H1 (cell line): ENCODE measurements around the gene EXOSC7. TPM values are rescaled to one million over a fixed set of nuclear protein-coding genes. Genes with fewer than 3 reads are reported as not detected.

Source experiments
- CTCF ChIA-PET: fragments of 300-600 bp; sonication (Branson Sonifier 250); formaldehyde crosslinking; loops from one replicate; lab custom pipeline; 2021; ENCODE audit not compliant: partially characterized antibody; lab: Charles Lee
- POLR2A ChIA-PET: fragments of 300-600 bp; sonication (Branson Sonifier 250); formaldehyde crosslinking; loops from one replicate; lab custom pipeline; 2021; ENCODE audit warnings: inconsistent platforms; ENCODE audit not compliant: partially characterized antibody; lab: Charles Lee
- DNase-seq, 2 experiments: peaks; one replicate each; pipeline versions ENCODE4 v3.0.0 to v3.0.0-alpha.2; 2010 to 2022; ENCODE audit warnings: low spot score in 2 of 2, low read depth in 1 of 2, mixed read lengths in 1 of 2
- FAIRE-seq: peaks from 2 replicates; lab custom pipeline; 2011; peaks lifted over from hg19 to GRCh38; lab: Jason Lieb, UNC
- H2AFZ ChIP-seq: 2 replicates; pipeline ENCODE4 v1.8.1; 2012; ENCODE audit warnings: low read length, inconsistent platforms
- H2AK5ac ChIP-seq: 2 replicates; pipeline ENCODE4 v1.6.1; 2013; ENCODE audit warnings: low read depth, low read length
- H2BK120ac ChIP-seq: replicated peaks from 2 replicates; pipeline ENCODE3; 2013; ENCODE audit warnings: low read depth, low read length, inconsistent platforms
- H2BK12ac ChIP-seq: 2 replicates; pipeline ENCODE4 v1.6.1; 2013; ENCODE audit warnings: low read depth, low read length
- H2BK15ac ChIP-seq: 2 replicates; pipeline ENCODE4 v1.6.1; 2013; ENCODE audit warnings: low read length
- H2BK20ac ChIP-seq: 2 replicates; pipeline ENCODE4 v1.6.1; 2013; ENCODE audit warnings: low read length
- H2BK5ac ChIP-seq: 2 replicates; pipeline ENCODE4 v1.6.1; 2013; ENCODE audit warnings: low read depth, low read length
- H3K14ac ChIP-seq: 2 replicates; pipeline ENCODE4 v1.6.1; 2013; ENCODE audit warnings: inconsistent platforms; ENCODE audit not compliant: insufficient read length
- H3K18ac ChIP-seq: 2 replicates; pipeline ENCODE4 v1.6.1; 2013; ENCODE audit warnings: low read length; ENCODE audit errors: extremely low read depth
- H3K23ac ChIP-seq: 2 replicates; pipeline ENCODE4 v1.6.1; 2013; ENCODE audit warnings: inconsistent platforms; ENCODE audit not compliant: insufficient read length
- H3K23me2 ChIP-seq: 2 replicates; pipeline ENCODE4 v1.6.1; 2013; ENCODE audit warnings: low read depth, low read length
- H3K27ac ChIP-seq: 2 replicates; pipeline ENCODE4 v1.6.1; 2011; ENCODE audit warnings: low read depth, low read length, inconsistent platforms
- H3K27me3 ChIP-seq, 4 experiments: replicated peaks in 1 of 4; 1 replicate in 1 of 4; 2 replicates in 3 of 4; pipeline versions ENCODE4 v1.6.1 to v1.8.1; 2011 to 2013; ENCODE audit warnings: low read length in 3 of 4, mild to moderate bottlenecking in 3 of 4, inconsistent platforms in 2 of 4, mixed read lengths in 2 of 4, moderate library complexity in 1 of 4; ENCODE audit not compliant: control insufficient read depth in 3 of 4, insufficient read depth in 3 of 4; ENCODE audit errors: extremely low read depth in 1 of 4
- H3K36me3 ChIP-seq, 4 experiments: 2 replicates each; pipeline versions ENCODE4 v1.6.1 to v1.8.1; 2011 to 2013; ENCODE audit warnings: mild to moderate bottlenecking in 4 of 4, low read length in 3 of 4, moderate library complexity in 2 of 4, control low read depth in 1 of 4, inconsistent platforms in 1 of 4; ENCODE audit not compliant: insufficient read depth in 4 of 4, control insufficient read depth in 2 of 4
- H3K4ac ChIP-seq: replicated peaks from 2 replicates; pipeline ENCODE3; 2013; ENCODE audit warnings: low read length, low read depth, mixed read lengths, inconsistent platforms; ENCODE audit not compliant: insufficient read length
- H3K4me1 ChIP-seq, 4 experiments: replicated peaks in 1 of 4; 1 replicate in 1 of 4; 2 replicates in 3 of 4; pipeline versions ENCODE4 v1.6.1 to v1.8.1; 2011 to 2013; ENCODE audit warnings: low read length in 3 of 4, inconsistent platforms in 2 of 4, mixed read lengths in 1 of 4; ENCODE audit not compliant: insufficient read depth in 4 of 4, control insufficient read depth in 3 of 4
- H3K4me2 ChIP-seq, 2 experiments: 2 replicates each; pipeline versions ENCODE4 v1.6.1 to v1.8.1; 2011 to 2013; ENCODE audit warnings: low read depth in 2 of 2, low read length in 2 of 2, control low read depth in 1 of 2, inconsistent platforms in 1 of 2, mild to moderate bottlenecking in 1 of 2; ENCODE audit not compliant: insufficient read depth in 1 of 2
- H3K4me3 ChIP-seq, 4 experiments: fragments of 200-600, 300-600 bp in 1 of 4; sonication (generic), shearing (Covaris generic), sonication (Bioruptor Twin) in 1 of 4; 2 replicates each; pipeline versions ENCODE4 v1.5.1 to v1.8.1; 2011 to 2016; ENCODE audit warnings: low read length in 4 of 4, low read depth in 3 of 4, control low read depth in 2 of 4, inconsistent platforms in 2 of 4, mild to moderate bottlenecking in 2 of 4, mixed read lengths in 1 of 4, moderate library complexity in 1 of 4; ENCODE audit not compliant: insufficient read depth in 2 of 4; ENCODE audit errors: extremely low read depth in 1 of 4
- H3K56ac ChIP-seq: replicated peaks from 2 replicates; pipeline ENCODE3; 2013; ENCODE audit warnings: low read depth, mild to moderate bottlenecking, mixed read lengths, low read length, inconsistent platforms; ENCODE audit not compliant: insufficient read length
- H3K79me1 ChIP-seq: 2 replicates; pipeline ENCODE4 v1.6.1; 2013; ENCODE audit warnings: low read depth, low read length, control low read depth
- H3K79me2 ChIP-seq, 2 experiments: 2 replicates each; pipeline versions ENCODE4 v1.6.1 to v1.8.1; 2012 to 2013; ENCODE audit warnings: low read length in 2 of 2, mild to moderate bottlenecking in 2 of 2, inconsistent platforms in 1 of 2; ENCODE audit not compliant: insufficient read depth in 2 of 2, control insufficient read depth in 1 of 2
- H3K9ac ChIP-seq, 4 experiments: replicated peaks in 1 of 4; 1 replicate in 1 of 4; 2 replicates in 3 of 4; pipeline versions ENCODE4 v1.6.1 to v1.8.1; 2011 to 2013; ENCODE audit warnings: low read depth in 3 of 4, low read length in 3 of 4, control low read depth in 2 of 4, mild to moderate bottlenecking in 2 of 4, moderate library complexity in 2 of 4, inconsistent platforms in 1 of 4; ENCODE audit errors: extremely low read depth in 1 of 4
- H3K9me3 ChIP-seq, 2 experiments: 2 replicates each; pipeline versions ENCODE4 v1.6.1 to v1.8.1; 2012 to 2013; ENCODE audit warnings: mild to moderate bottlenecking in 2 of 2, moderate library complexity in 2 of 2, control low read depth in 1 of 2, inconsistent platforms in 1 of 2, low read depth in 1 of 2, low read length in 1 of 2, mixed read lengths in 1 of 2; ENCODE audit not compliant: insufficient read depth in 2 of 2
- H4K20me1 ChIP-seq, 2 experiments: replicated peaks in 1 of 2; 2 replicates each; pipeline versions ENCODE3 to v1.8.1; 2011 to 2013; ENCODE audit warnings: inconsistent platforms in 2 of 2, low read length in 2 of 2, mild to moderate bottlenecking in 1 of 2; ENCODE audit not compliant: insufficient read depth in 2 of 2, control insufficient read depth in 1 of 2
- H4K5ac ChIP-seq: 2 replicates; pipeline ENCODE4 v1.6.1; 2013; ENCODE audit warnings: low read length, low read depth, mixed read lengths, inconsistent platforms; ENCODE audit not compliant: insufficient read length
- H4K8ac ChIP-seq: 2 replicates; pipeline ENCODE4 v1.8.0; 2013; ENCODE audit warnings: mild to moderate bottlenecking, moderate library complexity, low read length, inconsistent platforms; ENCODE audit not compliant: insufficient read depth; ENCODE audit errors: extremely low read depth
- H4K91ac ChIP-seq: replicated peaks from 2 replicates; pipeline ENCODE3; 2013; ENCODE audit warnings: low read length, mixed read lengths, inconsistent platforms; ENCODE audit not compliant: insufficient read length
- KDM5A ChIP-seq: fragments of 200-600 bp; IDR thresholded peaks from 2 replicates; pipeline ENCODE4 v1.7.1; 2012; ENCODE audit warnings: mild to moderate bottlenecking, low read length, inconsistent platforms, mixed read lengths
- POU5F1 ChIP-seq: IDR thresholded peaks from 2 replicates; pipeline ENCODE4 v1.6.1; 2011; ENCODE audit warnings: low read depth, mild to moderate bottlenecking, low read length, moderate library complexity
- SIRT6 ChIP-seq: IDR thresholded peaks from one replicate; pipeline ENCODE4 v1.7.1; 2012; ENCODE audit warnings: low read length, inconsistent platforms
- WGBS, 2 experiments: shearing (Covaris generic) in 1 of 2; methylation state at CpG; one replicate each; pipeline versions ENCODE4 v1.1.6 to v1.1.7; 2013 to 2015; ENCODE audit warnings: low lambda C conversion rate in 2 of 2, mixed read lengths in 2 of 2, inconsistent platforms in 1 of 2, low coverage in 1 of 2, missing lambda C conversion rate in 1 of 2; ENCODE audit not compliant: insufficient replicate concordance in 2 of 2, insufficient coverage in 1 of 2, insufficient read length in 1 of 2; ENCODE audit errors: extremely low coverage in 1 of 2, missing lambda C conversion rate in 1 of 2; 5-methylcytosine and 5-hydroxymethylcytosine counted together
- polyA plus RNA-seq, 7 experiments: library from polyadenylated mRNA; depleted of rRNA in 3 of 7; stranded (reverse) in 5 of 7; unstranded in 2 of 7; fragments of >200 nt in 5 of 7; fragments of 200-250 nt in 2 of 7; gene quantifications; 1 replicate in 5 of 7; 2 replicates in 1 of 7; 4 replicates in 1 of 7; pipeline versions ENCODE4 v1.2.1 to v1.2.3, GENCODE V29; 2011 to 2013; ENCODE audit warnings: missing spikeins in 2 of 7, mixed read lengths in 2 of 7
- total RNA-seq: library from RNA; stranded (reverse); fragmentation: NEBNext Ultra II Directional; extraction: Animal tissue kit (Norgen Biotek cat#: 25700); gene quantifications from 2 replicates; pipeline ENCODE4 v1.2.1, GENCODE V29; 2021

Gene EXOSC7
- total and polyA plus RNA-seq, 2 of the 8 experiments (the other 6 are each of a cell fraction or from before 2014, with no cell fraction given) = 92.7 to 94.5 TPM

DNA sequence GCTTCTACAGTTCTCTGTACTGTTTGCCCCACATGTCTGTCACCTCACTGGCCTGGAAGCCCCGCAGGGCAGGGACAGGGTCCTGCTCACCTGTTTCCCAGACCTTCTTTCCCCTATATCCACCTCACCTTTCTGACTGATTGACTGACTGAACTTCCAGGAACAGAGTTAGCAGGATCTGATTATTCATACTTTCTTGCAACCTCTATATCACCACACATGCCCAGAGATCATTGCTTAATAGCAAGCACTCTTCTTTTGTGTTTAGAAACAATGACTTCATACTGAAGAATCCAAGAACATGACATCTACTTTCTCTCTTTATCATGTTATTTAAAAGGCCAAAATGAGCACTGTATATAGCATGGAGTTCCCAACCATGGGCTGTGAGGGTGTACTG is 32.1 kb downstream of the EXOSC7 start:
- Histone ChIP-seq H3K9me3 (peaks cover 4 to 11% of the 10 kb centered on the region in 2 experiments; a peak in 3 of 4 replicates), H2BK12ac (no peak overlapping the region), H3K23me2 (no peaks in the 10 kb centered on the region), H3K27me3 (no peaks in the 10 kb centered on the region), H3K14ac (no peak overlapping the region), H2AK5ac (no peak overlapping the region), H2AFZ (no peak overlapping the region), H3K36me3 (peaks cover 17 to 67% (median 57%) of the 10 kb centered on the region in 4 experiments), H3K9ac (no peak overlapping the region), H3K4me3 (no peak overlapping the region), H3K56ac (no peak overlapping the region), H4K8ac (no peak overlapping the region), H3K79me1 (no peaks in the 10 kb centered on the region), H3K79me2 (no peaks in the 10 kb centered on the region), H3K27ac (no peak overlapping the region), H2BK120ac (no peak overlapping the region), H4K91ac (no peak overlapping the region), H3K4ac (no peak overlapping the region), H3K18ac (no peak overlapping the region), H2BK5ac (no peak overlapping the region), H4K20me1 (peaks cover 0 to 4% of the 10 kb centered on the region in 2 experiments), H3K4me1 (no peaks in the 10 kb centered on the region), H3K23ac (no peak overlapping the region), H2BK20ac (no peak overlapping the region), H3K4me2 (no peak overlapping the region), H2BK15ac (no peak overlapping the region), H4K5ac (no peak overlapping the region)
- ChIA-PET POLR2A (interaction anchor here (1.2 kb wide), 1 partner anchor 9 kb away, joined by 3 read pairs; no protein-coding TSS in a partner anchor), CTCF (interaction anchor here (1.3 to 1.4 kb wide), 2 partner anchors 14 to 15 kb away, joined by 3 to 4 read pairs; no protein-coding TSS in a partner anchor)
- FAIRE-seq (no peak), DNase-seq (no peak)
- TF ChIP-seq POU5F1 (no peak), KDM5A (no peak), SIRT6 (no peak)
- 80% methylated on average over 1 of the region's 1 CpG; no CpG with 5 or more reads in 1 of the 2 experiments for WGBS, 2 experiments
